GM15510 (cell line): ENCODE results near the gene ZFYVE1.

Experiments
- POLR2A ChIP-seq: IDR thresholded peaks from 3 replicates; pipeline ENCODE4 v1.6.1; 2011; ENCODE audit warnings: borderline replicate concordance; ENCODE audit not compliant: insufficient read length; ENCODE audit errors: extremely low read depth

ZFYVE1 gene

DNA sequence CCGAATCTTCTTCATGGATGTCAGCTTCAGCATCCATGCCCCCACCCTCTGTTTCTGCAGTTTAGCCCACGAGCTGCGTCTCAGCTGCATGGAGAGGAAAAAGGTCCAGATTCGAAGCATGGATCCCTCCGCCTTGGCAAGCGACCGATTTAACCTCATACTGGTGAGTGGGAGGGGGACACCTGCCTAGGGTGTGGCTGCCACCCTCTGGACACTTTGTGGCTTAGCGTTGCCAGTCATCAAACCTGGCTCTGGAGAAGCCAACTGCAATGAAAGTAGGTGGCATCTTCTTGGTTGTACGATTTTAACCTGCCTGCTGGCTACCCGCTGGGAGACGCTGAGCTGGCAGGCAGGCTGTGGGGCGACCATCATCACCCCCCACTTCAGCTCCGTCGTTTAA, 84.0 kb downstream of the ZFYVE1 start:
- no peak for TF ChIP-seq POLR2A

DNA sequence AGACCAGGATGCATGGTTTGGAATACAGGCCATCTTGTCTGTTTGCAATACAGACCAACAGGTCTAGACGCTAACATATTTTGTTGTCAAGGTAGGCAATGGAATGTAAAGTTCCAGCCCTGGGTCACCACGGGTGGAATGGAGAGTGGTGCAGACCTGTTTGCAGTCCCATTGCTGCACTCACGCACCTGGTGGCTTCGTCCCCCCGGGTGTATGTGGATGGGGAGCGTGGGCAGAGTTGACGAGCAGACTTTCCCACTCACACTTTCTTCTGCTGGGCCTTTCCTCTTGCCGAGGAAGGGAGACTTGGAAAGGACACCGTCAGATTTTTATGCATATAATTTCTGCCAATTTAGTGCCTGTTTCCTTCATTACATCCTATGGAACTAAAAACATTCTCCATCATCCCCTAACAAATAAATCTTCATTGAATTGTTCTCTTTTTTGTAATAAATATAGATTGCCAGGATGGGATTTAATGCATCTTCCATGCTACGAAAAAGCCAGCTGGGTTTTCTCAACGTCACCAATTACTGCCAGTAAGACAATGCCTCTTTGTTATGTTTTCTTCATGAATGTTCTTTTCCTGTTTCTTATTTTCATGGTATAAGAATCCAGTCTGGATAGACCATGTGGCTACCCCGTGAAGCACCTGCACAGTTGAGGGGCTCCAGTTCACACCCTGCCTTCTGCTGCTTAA, 85.5 kb downstream of the ZFYVE1 start:
- TF ChIP-seq POLR2A: no peak

DNA sequence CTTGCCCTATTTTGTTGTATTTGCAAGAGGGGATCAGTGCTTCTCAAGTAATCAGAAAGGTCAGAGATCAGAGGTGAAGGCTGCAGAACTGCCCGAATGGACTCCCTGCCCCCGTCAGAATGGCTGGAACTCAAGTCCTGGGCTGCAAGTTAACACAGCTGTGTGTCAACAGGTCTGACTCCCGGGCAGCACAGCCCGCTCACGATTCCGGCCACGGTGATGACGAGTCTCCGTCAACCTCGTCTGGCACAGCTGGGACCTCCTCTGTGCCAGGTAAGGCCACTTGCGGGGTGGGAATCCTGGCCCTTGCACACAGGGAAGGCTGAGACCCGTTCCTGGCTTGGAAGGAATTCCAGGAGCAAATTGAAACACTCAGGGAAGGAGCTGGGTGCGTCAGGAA, 87.3 kb downstream of the ZFYVE1 start:
- no peak for TF ChIP-seq POLR2A

DNA sequence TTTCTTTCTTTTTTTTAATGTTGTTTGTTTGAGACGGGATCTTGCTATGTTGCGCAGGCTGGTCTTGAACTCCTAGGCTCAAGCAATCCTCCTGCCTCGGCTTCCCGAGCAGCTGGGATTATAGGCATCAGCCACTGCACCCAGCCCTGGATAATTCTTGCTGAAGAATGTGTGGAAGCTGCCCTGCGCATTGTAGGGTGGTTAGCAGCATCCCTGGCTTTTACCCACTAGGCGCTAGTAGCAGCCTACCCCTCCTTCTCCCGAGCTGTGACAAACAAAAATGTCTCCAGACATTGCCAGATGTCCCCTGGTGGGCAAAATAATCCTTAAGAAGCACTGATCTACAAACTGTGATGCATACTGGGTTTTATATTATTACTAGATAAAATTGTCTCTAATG, 94.0 kb downstream of the ZFYVE1 start:
- TF ChIP-seq POLR2A: no peak

DNA sequence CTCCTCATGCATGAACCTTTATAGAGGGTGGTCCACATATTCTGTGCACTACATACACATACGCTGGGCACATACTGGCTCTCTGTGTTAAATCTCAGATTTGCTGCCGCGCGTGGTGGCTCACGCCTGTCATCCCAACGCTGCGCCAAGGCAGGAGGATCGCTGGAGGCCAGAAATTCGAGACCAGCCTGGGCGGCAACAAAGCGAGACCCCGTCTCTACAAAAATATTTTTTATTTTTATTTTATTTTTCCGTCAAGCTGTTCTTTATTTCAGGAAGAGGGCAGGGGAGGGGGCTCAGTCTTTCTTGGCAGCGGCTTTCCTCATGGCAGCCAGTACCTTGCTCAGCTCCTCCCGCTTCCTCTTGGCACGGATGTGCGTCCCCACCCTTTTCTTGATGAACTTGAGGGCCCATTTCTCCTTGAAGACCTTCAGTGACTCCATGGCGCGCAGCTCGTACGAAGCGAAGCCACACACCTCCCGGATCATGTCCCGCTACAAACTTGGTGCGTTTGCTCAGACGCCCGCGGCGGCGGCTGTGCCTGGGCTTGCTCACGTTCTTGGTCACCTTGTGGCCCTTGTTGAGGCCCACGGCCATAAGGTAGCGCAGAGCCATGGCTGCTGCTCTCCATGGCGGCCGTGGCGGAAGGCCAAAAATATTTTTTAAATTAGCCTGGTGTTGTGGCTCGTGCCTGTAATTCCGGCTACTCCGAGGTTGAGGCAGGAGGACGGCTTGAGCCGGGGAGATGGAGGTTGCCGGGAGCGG, 97.4 kb downstream of the ZFYVE1 start:
- TF ChIP-seq POLR2A: no peak

DNA sequence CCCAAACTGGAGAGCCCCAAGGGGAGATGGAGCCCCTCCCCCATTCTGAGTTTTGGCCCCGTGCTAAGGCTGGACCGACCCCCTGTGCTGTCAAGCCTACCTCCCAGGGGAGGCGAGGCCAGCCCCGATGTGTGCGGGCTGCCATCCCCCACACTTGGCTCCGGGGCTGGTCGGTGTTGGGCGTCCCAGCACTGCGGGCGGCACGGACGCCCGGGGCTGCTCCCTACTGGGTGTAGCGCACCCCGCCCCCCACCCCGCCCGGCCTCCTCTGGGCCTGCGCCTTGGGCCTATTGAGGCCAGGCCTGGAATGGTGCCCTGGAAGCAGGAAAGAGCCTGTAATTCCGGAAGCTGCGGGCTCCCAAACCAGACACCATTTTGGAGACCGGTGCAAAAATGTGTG, 98.0 kb downstream of the ZFYVE1 start:
- TF ChIP-seq POLR2A: no peak

DNA sequence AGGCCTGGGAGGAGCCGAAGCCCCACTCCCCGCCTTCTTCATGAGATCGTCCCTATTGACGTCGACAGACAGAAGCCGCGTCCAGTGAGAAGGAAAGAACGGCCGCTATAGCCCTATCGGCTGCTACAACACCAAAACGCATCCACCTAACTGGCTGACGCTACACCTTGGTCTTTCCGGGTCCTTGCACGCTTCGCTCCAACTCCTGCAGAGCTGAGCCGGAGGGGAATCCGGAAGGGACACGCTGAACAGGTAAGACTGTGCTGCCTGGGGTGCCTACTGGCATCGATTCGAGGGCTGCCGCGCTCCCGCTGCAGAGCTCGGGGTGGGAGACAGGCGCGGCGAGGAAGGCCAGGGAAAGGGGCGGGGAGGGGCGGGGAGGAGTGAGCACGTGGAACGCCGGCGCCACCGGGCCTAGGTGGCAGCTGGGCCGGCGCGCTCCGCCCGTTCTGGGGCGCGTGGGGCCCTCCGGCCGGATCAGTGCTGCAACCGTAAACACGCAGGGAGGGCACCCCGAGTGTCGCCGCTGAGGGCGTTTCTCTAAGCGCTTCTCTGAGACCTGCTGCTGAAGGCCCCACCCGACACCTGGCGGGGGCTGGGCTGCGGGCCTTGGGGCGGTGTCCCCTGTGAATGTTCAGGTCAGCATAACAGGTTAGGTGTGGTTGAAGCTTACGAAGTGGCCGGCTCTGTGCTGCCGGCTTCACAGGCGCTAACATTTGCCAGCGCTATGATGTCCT, 100.4 kb downstream of the ZFYVE1 start, which contains the start of gene DCAF4:
Gene DCAF4 (plus strand): TSS at position 173 of the 737 bp plus-strand sequence. CDS start 11,515 bp downstream, outside the sequence.
- TF ChIP-seq POLR2A: peak; percentile 49

DNA sequence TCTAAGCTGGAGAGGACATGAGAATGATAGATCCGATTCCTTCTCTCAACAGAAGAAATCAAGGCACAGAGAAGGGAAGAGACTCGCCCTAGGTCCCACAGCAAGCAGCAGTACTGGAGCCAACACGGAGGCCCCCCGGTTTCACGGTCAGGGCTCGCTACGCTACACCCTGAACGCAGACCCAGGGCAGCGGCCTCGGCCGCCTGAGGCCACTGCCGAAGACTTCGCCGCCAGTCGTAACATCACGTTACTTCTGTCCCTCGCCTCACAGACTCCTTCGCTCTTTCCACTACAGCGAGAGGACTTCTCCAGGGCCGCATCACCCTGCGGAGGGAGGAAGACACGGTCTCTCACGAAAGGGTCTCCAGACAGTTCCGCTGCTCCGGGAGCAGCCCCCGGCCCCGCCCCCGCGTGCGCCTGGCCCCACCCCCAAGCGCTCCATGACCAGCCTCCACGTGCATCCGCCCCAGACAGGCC, 101.1 kb downstream of the ZFYVE1 start:
- no peak for TF ChIP-seq POLR2A

DNA sequence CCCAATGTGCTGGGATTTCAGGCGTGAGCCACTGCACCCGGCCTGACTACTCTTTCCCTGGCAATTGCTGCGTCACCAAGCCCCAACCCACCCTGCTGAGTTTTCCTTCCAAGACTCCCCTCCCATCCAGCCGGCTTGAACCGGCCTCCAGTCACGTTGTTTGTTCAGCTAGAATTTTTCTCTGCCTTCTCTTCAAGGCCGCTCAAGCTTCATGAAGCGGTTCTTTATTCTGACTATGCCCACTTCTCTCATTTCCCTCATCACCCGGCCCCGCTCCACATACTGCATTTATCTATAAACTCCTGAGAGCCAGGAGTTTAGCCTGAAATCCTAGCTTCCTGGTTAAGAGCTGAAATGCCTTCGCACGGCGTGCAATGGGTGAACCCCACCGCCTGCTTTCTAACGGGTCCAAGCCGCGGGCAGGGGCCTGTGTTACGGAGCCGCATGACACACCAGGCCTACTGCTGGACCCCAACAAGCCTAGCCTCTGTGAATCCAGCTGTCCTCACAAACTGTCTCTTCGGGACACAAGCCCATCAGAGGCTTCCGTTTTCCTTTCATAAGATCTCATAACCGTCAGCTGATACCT, 101.6 kb downstream of the ZFYVE1 start:
- TF ChIP-seq POLR2A: no peak

DNA sequence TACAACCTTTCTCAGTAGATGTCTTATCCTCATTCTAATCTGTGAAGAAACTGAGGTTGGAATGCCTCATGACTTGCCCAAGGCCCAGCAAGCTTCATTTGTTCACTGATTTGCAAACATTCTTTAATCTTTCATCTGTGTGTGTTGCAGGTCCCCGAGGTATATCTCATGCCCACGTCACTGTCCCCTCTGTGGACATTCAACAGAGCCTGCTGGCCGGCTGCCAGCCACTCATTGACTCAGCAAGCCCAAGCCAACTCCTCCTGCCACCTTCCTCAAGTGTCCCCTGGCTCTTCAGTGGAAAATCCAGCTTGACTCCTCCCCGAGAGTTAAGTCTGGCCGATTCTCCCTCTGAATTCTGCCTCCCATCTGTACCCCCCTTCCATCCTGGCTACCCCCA, 102.6 kb downstream of the ZFYVE1 start:
- no peak for TF ChIP-seq POLR2A

DNA sequence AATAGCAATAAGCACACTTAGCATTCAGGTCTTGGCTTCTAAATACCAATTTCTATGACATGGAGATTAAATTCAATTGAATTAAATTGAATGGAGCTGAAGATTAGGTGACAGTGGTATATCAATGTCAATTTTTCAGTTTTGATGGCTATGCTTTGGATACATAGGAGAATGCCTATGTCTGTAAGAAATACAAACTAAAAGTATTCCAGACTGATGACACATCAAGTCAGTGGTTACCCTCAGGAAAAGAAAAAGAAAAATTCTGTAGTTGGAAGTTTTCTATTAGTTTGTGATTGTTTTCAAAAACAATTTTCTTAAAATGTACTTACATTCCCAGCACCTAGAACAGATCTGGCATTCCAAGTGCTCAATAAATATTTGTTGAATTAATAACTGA, 105.5 kb downstream of the ZFYVE1 start:
- TF ChIP-seq POLR2A: no peak

DNA sequence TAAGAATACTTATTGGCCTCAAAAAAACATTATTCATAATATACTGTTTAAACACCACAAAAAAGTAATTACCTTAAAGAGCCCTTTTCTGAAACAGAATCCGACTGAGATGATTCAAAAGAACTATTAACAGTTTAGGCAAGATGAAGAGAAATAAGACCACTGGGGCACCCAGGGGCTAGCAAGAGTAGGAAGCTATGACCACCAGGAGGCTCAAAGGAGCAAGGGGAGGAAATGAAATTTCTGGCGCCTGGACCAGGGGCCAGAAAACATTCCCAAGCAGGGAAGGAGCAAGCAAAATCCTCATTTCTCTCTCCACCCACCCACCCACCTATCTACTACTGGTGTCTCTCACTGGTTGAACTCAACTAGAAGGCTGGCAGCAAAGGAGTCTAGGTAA, 106.9 kb downstream of the ZFYVE1 start:
- TF ChIP-seq POLR2A: no peak
